GM18498 (cell line): ENCODE results near the gene PRRG2.
A peak's percentile ranks its signal among the peaks of the same experiment; 100 is the strongest.

Experiments
- ATAC-seq: cut with Tn5 transposase; IDR thresholded peaks from one replicate; pipeline ENCODE4 v1.9.1; 2021; ENCODE audit warnings: mild to moderate bottlenecking, moderate library complexity; ENCODE audit not compliant: unreplicated experiment

The PRRG2 gene

DNA sequence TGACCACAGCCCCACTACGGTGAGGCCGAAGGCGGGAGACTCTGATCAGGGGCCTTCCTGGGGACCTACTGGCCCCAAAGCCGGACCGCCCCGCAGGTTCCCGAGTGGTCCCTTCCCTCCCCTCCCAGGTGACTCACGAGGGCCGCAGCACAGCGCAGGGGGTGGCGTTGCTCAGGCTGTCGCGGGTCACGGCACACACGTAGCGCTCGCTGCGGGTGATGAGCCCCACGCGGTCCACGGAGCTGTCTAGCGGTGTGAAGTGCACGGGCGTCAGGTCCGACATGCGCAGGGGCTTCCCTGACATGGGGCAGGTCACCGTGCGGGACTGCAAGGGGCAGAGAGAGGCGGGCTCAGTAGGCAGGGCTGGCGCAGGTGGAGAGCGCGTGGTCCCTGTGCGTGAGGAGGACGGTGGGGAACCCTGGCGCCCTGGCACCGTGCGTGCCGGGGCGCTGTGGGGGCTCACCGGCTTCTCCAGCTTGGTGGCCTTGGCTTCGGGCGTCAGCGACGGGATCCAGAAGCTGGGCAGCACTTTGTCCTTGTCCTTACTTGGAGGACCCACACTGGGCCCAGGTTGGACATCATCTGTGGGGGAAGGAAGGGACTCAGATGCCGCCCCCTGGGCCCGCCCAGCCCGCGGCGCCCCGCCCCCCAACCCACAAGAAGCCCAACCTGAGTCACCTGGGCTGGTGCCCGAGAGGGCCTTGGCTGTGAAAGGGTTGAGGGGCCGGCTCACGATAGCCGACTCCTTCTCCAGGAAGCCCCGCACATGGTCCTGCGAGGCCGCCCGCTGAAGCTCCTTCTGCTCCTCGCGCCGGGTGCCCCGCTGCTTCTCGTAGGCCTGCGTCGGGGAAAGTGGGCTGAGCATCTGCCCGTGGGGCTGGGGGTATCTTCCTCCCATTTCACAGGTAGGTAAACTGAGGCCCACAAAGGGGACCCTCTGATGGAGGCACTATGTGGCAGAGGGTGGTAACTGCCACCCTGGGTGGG, 24.4 kb upstream of the PRRG2 start:
- ATAC-seq: no peak

GRCh38 chr19:49557641-49558325, 23.3 kb upstream of the PRRG2 start:
- ATAC-seq: no peak

- no peak for ATAC-seq
These were observed 22.5 kb upstream of the PRRG2 start for GRCh38 chr19:49558591-49558990.

GRCh38 chr19:49559443-49559842, 21.7 kb upstream of the PRRG2 start:
- no peak for ATAC-seq

- no peak for ATAC-seq
These were observed 21.2 kb upstream of the PRRG2 start for GRCh38 chr19:49559928-49560327.

DNA sequence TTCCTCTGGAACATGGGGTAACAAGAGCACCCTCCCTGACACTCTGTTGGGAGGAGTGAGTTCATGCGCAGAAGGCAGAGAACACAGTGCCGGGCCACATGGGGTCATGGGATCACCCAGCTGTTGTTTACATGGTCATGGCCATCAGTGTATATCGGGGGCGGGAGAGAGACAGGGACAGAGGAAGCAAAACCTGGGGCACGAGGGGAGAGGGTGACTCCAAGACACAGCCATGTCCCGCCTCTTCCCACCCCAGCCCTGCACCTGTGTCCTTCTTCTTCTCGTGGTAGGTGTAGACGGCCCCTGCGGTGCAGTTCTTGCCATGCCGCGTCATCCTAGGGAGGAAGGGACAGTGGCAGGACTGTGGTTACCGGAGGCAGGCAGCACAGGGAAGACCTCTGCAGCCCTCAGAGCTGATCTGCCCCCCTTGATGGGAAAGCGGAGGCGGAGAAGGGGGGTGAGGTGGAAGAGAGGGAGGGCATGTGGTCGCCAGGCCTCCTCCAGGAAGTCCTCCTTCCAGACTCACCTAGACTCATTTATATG, 20.7 kb upstream of the PRRG2 start:
- ATAC-seq: no peak

DNA sequence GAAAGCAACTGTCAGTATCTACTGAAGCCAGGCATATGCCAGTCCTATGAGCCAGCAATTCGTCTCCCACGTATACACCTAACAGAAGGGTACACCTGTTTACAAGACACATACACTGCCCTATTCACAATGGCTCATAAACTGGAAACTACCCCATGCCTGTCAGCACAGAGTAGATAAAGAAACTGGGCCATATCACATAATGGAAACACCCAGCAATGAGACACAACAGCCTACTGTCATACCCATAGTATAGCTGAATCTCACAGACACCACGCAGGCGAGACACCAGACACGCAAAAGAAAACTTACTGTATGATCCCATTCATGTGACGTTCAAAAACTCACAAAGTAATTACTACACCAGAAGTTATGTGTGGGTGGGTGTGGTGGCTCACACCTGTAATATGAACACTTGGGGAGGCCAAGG, 16.5 kb upstream of the PRRG2 start:
- no peak for ATAC-seq

GRCh38 chr19:49565261-49565660, 15.9 kb upstream of the PRRG2 start:
- ATAC-seq: no peak

DNA sequence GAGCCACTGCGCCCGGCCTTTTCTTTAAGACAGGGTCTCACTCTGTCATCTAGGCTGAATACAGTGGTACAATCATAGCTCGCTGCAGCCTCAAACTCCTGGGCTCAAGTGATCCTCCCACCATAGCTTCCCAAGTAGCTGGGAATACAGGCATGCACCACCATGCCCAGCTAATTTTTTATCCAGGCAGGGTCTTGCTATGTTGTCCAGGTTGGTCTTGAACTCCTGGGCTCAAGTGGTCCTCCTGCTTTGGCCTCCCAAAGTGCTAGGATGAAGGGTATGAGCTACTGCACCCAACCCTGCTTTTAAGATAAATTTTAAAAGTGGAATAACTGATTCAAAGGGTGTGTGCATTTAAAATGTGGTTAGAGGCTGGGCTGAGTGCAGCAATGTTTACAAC, 14.8 kb upstream of the PRRG2 start:
- no peak for ATAC-seq

DNA sequence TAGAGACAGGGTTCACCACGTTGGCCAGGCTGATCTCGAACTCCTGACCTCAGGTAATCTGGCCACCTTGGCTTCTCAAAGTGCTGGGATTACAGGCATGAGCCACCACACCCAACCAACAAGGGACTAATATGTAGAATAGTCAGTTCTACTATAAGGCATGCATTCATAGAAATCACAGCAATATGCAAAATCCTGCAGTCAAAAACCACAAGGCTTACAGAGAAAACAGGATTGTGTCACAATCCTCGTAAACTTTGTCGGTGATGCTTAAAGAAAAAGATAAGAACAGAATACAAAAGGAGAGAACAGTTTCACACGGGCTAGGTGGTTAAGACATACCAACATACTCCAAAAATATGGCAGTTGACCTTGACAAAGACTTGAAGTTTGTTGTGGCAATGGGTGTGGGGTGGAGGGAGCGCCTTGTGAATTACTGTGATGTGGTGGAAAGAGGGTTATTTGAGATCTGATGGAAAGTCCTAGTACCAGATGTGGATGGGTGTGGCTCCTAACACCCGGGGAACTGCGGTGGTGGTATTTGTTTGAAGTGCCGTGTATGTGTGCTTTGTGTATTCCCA, 13.2 kb upstream of the PRRG2 start:
- no peak for ATAC-seq

- ATAC-seq: no peak
These were observed 10.8 kb upstream of the PRRG2 start for GRCh38 chr19:49570138-49570856.

- ATAC-seq: no peak
These were observed 10.0 kb upstream of the PRRG2 start for GRCh38 chr19:49570997-49571676.

GRCh38 chr19:49573009-49573408, 8.1 kb upstream of the PRRG2 start:
- ATAC-seq: no peak

- ATAC-seq: no peak
These were observed 7.7 kb upstream of the PRRG2 start for GRCh38 chr19:49573425-49573824.

DNA sequence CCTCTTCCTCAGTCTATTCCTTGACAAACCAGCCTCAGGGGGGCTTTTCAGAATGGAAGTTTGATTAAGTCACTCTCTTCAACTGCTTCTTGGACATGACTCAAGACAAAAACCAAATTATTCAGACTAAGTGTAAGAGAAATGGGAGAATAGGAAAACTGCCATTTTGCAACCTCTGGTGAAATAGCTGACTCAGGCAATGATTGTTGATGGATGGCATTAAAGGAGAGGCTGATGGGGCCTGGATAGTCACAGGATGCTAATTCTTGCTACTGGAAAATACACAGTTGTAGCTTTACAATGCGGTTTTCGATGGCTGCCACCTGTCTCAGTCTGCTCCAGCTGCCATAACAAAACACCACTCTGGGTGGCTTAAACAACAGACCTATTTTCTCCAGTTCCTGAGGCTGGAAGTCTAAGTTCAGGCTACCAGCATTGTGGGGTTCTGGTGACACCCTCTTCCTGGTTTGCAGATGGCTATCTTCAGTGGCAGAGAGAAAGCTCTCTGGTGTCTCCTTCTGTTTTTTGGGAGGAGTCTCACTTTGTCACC, 6.8 kb upstream of the PRRG2 start:
- ATAC-seq: no peak

- ATAC-seq: no peak
These were observed 1.9 kb upstream of the PRRG2 start for GRCh38 chr19:49579193-49579592.

DNA sequence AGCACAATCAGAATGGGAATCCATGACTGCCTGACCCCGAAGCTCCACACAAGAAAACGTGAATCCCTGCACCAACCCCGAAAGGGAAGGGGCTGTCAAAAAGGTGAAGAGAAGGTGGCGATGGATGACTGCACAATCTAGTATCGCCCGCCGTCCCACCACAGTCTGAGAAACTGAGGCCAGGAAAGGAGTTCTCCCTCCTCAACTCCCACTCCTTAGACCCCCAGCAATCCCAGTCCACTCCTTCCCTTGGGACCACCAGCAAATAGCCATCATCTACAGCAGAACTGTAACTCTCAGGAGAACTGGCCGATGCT, 1.2 kb upstream of the PRRG2 start:
- ATAC-seq: peak; percentile 17

GRCh38 chr19:49580264-49581006, 681 bp upstream of the PRRG2 start, which contains the start of gene NOSIP:
NOSIP (minus strand) TSS chr19:49580556; CDS start chr19:49560691, 19,865 bp downstream.
- peak; percentile 91 for ATAC-seq

- no peak for ATAC-seq
These were observed 2.1 kb downstream of the PRRG2 start for GRCh38 chr19:49583239-49583638.
